Ovary (tissue), 3 donors: ENCODE data around the gene DBF4.

ENCODE experiments used
- CTCF ChIP-seq, 3 donors: fragments of 450-650 bp in 2 of 3; fragments of 200-600 bp in 1 of 3; IDR thresholded peaks; one replicate each; pipeline versions ENCODE4 v1.5.1 to v1.8.0; 2016 to 2022; ENCODE audit warnings: antibody characterized with exemption in 3 of 3, mild to moderate bottlenecking in 1 of 3
- EP300 ChIP-seq: sonication (generic); formaldehyde crosslinking; IDR thresholded peaks from one replicate; pipeline ENCODE4 v1.6.1; 2017; ENCODE audit warnings: antibody characterized with exemption
- POLR2A ChIP-seq: fragments of 450-650 bp; IDR thresholded peaks from one replicate; pipeline ENCODE4 v1.6.1; 2017; ENCODE audit warnings: antibody characterized with exemption, mild to moderate bottlenecking, moderate library complexity
- donor health status: DM: no; HTN: no; CAD: no.

DNA sequence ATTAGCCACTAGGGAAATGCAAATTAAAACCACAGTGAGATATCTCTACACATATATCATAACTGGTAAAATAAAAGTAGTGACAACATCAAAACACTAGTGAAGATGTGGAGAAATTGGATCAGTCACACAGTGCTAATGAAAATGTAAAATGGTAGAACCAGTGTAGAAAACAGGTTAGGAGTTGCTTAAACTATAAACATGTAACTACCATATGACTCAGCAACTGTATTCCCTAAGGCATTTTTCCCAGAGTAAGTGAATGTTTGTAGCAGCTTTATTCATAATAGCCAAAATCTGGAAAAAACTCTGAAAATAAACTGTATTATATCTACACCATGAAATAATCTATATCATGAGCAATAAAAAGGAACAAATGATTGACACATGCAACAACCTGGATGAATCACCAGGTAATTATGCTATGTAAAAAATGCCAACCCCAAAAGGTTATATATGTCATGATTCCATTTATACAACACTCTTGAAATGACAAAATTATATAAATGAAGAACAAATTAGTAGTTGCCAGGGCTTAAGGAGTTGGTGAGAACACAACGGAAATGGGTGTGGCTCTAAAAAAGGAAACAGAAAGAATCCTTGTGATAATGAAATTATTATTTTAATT is 22.9 kb upstream of the DBF4 start:
- no peak for TF ChIP-seq CTCF (IDR thresholded peaks at IDR 0.05)
- no peak for TF ChIP-seq POLR2A
- no peak for TF ChIP-seq EP300
